Kidney (tissue), 14 donors: ENCODE data around the gene PFKP. TPM values are rescaled to one million over a fixed set of nuclear protein-coding genes. Genes with fewer than 3 reads are reported as not detected.
A peak's percentile ranks its signal among the peaks of the same experiment; 100 is the strongest.

Experiments
- DNase-seq, 5 donors: peaks; one replicate each; pipeline ENCODE4 v3.0.0-alpha.2; 2013 to 2020
- FAIRE-seq: peaks from 2 replicates; lab custom pipeline; 2012; peaks lifted over from hg19 to GRCh38; lab: Jason Lieb, UNC
- H3K27ac ChIP-seq, 2 donors: one replicate each; pipeline ENCODE4 v1.7.0; 2013; ENCODE audit warnings: low read depth in 2 of 2, low read length in 2 of 2, inconsistent platforms in 1 of 2
- H3K27me3 ChIP-seq: one replicate; pipeline ENCODE4 v1.7.1; 2013; ENCODE audit warnings: low read length, inconsistent platforms; ENCODE audit not compliant: control insufficient read depth, insufficient read depth
- H3K36me3 ChIP-seq, 3 donors: one replicate each; pipeline versions ENCODE4 v1.7.0 to v1.7.1; 2013; ENCODE audit warnings: low read length in 3 of 3, control low read depth in 1 of 3, inconsistent platforms in 1 of 3; ENCODE audit not compliant: insufficient read depth in 3 of 3, control insufficient read depth in 2 of 3
- H3K4me1 ChIP-seq, 3 donors: one replicate each; pipeline versions ENCODE4 v1.7.0 to v1.7.1; 2013; ENCODE audit warnings: low read length in 3 of 3, inconsistent platforms in 1 of 3, low read depth in 1 of 3; ENCODE audit not compliant: control insufficient read depth in 2 of 3, insufficient read depth in 2 of 3
- H3K4me3 ChIP-seq, 3 donors: one replicate each; pipeline versions ENCODE4 v1.7.0 to v1.8.1; 2013; ENCODE audit warnings: low read length in 3 of 3, control low read depth in 1 of 3, inconsistent platforms in 1 of 3
- H3K9ac ChIP-seq, 3 donors: one replicate each; pipeline versions ENCODE4 v1.7.0 to v1.7.1; 2013; ENCODE audit warnings: low read length in 3 of 3, control low read depth in 1 of 3, inconsistent platforms in 1 of 3
- H3K9me3 ChIP-seq, 3 donors: one replicate each; pipeline versions ENCODE4 v1.7.0 to v1.7.1; 2013; ENCODE audit warnings: low read length in 3 of 3, control low read depth in 1 of 3, inconsistent platforms in 1 of 3; ENCODE audit not compliant: control insufficient read depth in 2 of 3, insufficient read depth in 1 of 3
- intact Hi-C: fragments of 100-400 bp; cut with DNase I; formaldehyde crosslinking; loops from one replicate; pipeline ENCODE4 v1.11.1; 2022
- polyA plus RNA-seq: library from polyadenylated mRNA; stranded (reverse); fragments of 350-450 nt; fragmentation: Illumina TruSeq; extraction: RNeasy Lipid Tissue Mini Kit (QIAGEN cat#74804); gene quantifications from one replicate; pipeline ENCODE4 v1.2.3, GENCODE V29; 2014; ENCODE audit warnings: low read depth, low replicate concordance; ENCODE audit not compliant: insufficient read depth
- total RNA-seq: library from RNA; stranded (reverse); fragmentation: NEBNext Ultra II Directional; extraction: Animal tissue kit (Norgen Biotek cat#: 25700); gene quantifications from one replicate; pipeline ENCODE4 v1.2.1, GENCODE V29; 2021
- TF ChIP-seq, protein P1 (sequence below): IDR thresholded peaks from 3 replicates; pipeline ENCODE4 v1.5.1; 2012; ENCODE audit warnings: mild to moderate bottlenecking, moderate library complexity, borderline replicate concordance; ENCODE audit not compliant: insufficient read depth; ENCODE audit errors: extremely low read depth
- donor health status: control.
- donor health status: control.
- donor health status: control.
- donor health status: control.
- donor health status: control.
- donor health status: DM: yes; HTN: yes; CAD: no.
- donor health status: Normal renal cell carcinoma (clear cell type).

The PFKP gene
- total and polyA plus RNA-seq, 2 donors from 2014 or later: 51.2 to 139 TPM

- Histone ChIP-seq H3K9me3 (no peaks in the 10 kb centered on the region), H3K4me1 (no peaks in the 10 kb centered on the region), H3K36me3 (peaks cover 3 to 71% (median 48%) of the 10 kb centered on the region in 3 donors), H3K27ac (no peak overlapping the region), H3K9ac (no peak overlapping the region), H3K4me3 (no peak overlapping the region), H3K27me3 (no peaks in the 10 kb centered on the region)
- intact Hi-C loops: no loop called here
- FAIRE-seq: no peak
- peak in 1 of 5 donors; percentile 48 for DNase-seq
- TF ChIP-seq, protein P1, sequence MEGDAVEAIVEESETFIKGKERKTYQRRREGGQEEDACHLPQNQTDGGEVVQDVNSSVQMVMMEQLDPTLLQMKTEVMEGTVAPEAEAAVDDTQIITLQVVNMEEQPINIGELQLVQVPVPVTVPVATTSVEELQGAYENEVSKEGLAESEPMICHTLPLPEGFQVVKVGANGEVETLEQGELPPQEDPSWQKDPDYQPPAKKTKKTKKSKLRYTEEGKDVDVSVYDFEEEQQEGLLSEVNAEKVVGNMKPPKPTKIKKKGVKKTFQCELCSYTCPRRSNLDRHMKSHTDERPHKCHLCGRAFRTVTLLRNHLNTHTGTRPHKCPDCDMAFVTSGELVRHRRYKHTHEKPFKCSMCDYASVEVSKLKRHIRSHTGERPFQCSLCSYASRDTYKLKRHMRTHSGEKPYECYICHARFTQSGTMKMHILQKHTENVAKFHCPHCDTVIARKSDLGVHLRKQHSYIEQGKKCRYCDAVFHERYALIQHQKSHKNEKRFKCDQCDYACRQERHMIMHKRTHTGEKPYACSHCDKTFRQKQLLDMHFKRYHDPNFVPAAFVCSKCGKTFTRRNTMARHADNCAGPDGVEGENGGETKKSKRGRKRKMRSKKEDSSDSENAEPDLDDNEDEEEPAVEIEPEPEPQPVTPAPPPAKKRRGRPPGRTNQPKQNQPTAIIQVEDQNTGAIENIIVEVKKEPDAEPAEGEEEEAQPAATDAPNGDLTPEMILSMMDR: no peak
Measured at GRCh38 chr10:3151889-3152565, 84.7 kb downstream of the PFKP start.

DNA sequence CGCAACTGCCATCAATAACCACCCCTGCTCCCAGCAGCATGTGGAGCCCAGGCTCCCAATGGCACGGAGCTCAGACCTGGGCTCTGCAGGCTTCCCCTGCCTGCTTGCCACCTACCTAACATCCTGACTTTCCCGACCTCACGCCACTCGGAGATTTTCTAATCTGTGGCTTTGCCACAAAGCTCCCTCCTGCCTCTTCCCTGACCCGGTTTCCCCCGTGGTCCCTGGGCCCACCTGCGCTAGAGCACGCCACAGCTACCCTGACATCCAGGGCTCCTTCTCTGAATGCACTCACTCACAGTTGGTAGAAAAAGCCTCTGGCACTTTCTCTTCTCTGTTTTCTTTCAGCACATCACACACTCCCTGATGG, 85.2 kb downstream of the PFKP start:
- no peak for DNase-seq
- H3K9ac ChIP-seq: no peak overlapping the region
- H3K9me3 ChIP-seq: no peaks in the 10 kb centered on the region

GRCh38 chr10:3154666-3155065, 87.3 kb downstream of the PFKP start:
- Histone ChIP-seq H3K4me1 (no peaks in the 10 kb centered on the region), H3K9me3 (no peaks in the 10 kb centered on the region), H3K27ac (no peak overlapping the region), H3K36me3 (peaks cover 9 to 66% (median 43%) of the 10 kb centered on the region in 3 donors), H3K27me3 (no peaks in the 10 kb centered on the region), H3K4me3 (no peak overlapping the region), H3K9ac (no peak overlapping the region)
- FAIRE-seq: no peak
- DNase-seq: peak in 3 of 5 donors; percentile 50 to 70 (median 67)
- intact Hi-C loops: no loop called here
- TF ChIP-seq, protein P1: no peak

More for the DNA sequence above, 85.2 kb downstream of the PFKP start:
- Histone ChIP-seq H3K4me3 (no peak overlapping the region), H3K27me3 (no peaks in the 10 kb centered on the region), H3K4me1 (no peaks in the 10 kb centered on the region), H3K36me3 (peaks cover 5 to 71% (median 47%) of the 10 kb centered on the region in 3 donors), H3K27ac (no peak overlapping the region)
- TF ChIP-seq, protein P1: no peak
- FAIRE-seq: no peak
- intact Hi-C loops: no loop called here
